ENCODE data around the gene CHST11.

The CHST11 gene

DNA sequence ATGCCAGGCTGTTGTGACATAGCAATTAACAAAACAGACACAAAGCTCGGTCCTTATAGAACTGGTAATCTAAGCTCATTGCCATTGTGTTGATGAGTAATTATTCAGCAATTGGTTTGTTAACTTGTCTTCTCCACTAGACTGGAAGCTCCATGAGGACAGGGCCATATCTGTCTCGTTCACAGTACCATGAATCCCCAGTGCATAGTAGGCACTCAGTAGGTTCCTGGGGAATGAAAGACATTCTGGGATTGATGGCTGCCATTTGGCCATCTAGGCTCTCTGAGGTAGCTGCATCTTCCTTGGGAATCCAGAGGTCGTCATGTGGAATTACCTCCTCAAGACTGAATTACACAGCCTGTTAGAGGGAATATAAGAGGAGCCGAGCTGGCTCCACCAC is 177.3 kb downstream of the CHST11 start:
- H3K4me3 ChIP-seq = no peak overlapping the region
- no peak overlapping the region for H3K27ac ChIP-seq
- no peak for TF ChIP-seq Cebpa-rat (IDR thresholded peaks at IDR 0.05)
- H4K20me1 ChIP-seq = peaks cover 98% of the 10 kb centered on the region
- H3K27me3 ChIP-seq = no peaks in the 10 kb centered on the region
- H3K4me1 ChIP-seq = peaks cover 21% of the 10 kb centered on the region
- H3K9me3 ChIP-seq = peaks cover 9% of the 10 kb centered on the region; the same call in 1 of the 2 replicates
- H3K36me3 ChIP-seq = peaks cover 66% of the 10 kb centered on the region
- H3K9ac ChIP-seq = no peak overlapping the region
- H3K4me2 ChIP-seq = no peak overlapping the region

DNA sequence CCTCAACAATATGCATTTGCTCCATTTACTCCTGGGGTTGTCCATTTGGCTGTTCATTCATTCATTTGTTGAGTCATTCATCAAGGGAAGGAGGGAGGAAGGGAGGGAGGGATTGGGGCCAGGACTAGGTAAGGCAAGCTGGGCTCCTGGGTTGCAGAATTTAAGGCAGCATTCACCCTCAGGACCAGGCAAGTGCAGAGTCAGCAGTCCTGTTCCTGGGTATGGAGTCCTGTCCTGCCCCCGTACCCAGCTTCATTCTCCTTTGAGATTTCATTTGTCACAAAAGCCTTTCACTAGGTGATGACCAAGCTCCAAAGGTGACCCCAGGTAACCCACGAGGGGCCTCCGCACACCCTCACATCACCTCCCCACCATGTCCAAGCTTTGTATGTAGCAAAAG is 178.1 kb downstream of the CHST11 start:
- peaks cover 74% of the 10 kb centered on the region for H3K36me3 ChIP-seq
- H4K20me1 ChIP-seq = peaks cover 94% of the 10 kb centered on the region
- H3K4me3 ChIP-seq = no peak overlapping the region

DNA sequence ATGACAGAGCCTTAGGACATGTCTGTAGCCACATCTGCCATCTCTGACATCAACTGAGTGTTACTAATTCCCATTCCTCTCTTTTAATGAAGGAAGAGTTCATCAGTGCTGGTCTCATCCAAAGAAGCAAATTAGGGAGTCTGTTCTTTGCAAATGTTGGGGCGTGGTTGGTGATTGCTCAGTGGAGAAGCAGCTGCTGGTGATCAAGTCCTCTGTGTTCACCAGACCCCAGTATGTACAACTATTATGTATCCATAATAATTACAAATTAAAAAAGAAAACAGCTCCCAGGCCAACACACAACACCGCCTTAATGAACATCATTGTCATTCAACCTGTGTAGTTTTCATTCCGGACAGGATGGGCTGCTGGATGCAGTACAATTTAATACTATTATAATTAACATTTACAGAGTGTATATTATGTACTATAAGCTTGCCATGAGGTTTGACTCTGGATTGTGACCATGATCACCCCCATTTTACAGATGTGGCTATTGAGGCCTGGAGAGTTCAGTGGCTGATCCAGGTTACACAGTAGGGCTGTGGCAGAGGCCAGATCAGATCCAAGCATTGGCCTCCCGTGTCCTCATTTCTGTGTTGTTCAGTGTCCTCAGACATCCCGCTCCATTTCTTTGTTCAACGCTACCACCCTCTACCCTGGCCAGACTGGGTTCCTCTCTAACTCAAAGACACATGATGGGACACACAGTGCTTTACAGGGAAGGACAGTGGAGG is 179.0 kb downstream of the CHST11 start:
- no peak overlapping the region for H3K4me2 ChIP-seq
- H3K9ac ChIP-seq = no peak overlapping the region
- H3K27me3 ChIP-seq = no peaks in the 10 kb centered on the region
- peaks cover 25% of the 10 kb centered on the region for H3K9me3 ChIP-seq
- peaks cover 21% of the 10 kb centered on the region for H3K4me1 ChIP-seq
- TF ChIP-seq Cebpa-rat (IDR thresholded peaks at IDR 0.05) = no peak
- H3K36me3 ChIP-seq = peaks cover 75% of the 10 kb centered on the region
- H3K4me3 ChIP-seq = no peak overlapping the region
- no peak overlapping the region for H3K27ac ChIP-seq
- peaks cover 90% of the 10 kb centered on the region for H4K20me1 ChIP-seq

More for the DNA sequence above, 178.1 kb downstream of the CHST11 start:
- Histone ChIP-seq H3K27ac (no peak overlapping the region), H3K4me2 (no peak overlapping the region), H3K9me3 (peaks cover 16% of the 10 kb centered on the region), H3K4me1 (peaks cover 21% of the 10 kb centered on the region), H3K27me3 (no peaks in the 10 kb centered on the region), H3K9ac (no peak overlapping the region)
- no peak for TF ChIP-seq Cebpa-rat (IDR thresholded peaks at IDR 0.05)

DNA sequence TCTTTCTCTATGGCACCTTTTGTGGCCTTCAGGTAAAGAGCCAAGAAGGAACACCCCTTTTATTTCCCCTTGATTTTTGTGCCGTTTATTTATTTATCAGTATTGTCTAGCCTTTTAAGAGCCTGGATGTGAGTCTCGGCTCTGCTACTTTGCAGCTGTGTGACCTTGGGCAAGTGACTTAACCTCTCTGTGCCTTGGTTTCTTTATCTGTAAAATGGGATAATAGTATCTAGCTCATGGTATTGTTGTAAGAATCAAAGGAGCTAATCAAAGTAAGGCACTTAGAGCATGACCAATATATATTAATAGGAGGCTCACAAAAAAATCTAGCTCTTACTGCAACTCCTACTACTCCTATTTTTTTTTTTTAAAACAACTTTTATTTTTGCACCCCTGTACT is 179.7 kb downstream of the CHST11 start:
- Histone ChIP-seq H3K4me2 (no peak overlapping the region), H3K4me1 (peaks cover 16% of the 10 kb centered on the region), H3K9ac (no peak overlapping the region), H3K36me3 (peaks cover 75% of the 10 kb centered on the region), H4K20me1 (peaks cover 90% of the 10 kb centered on the region), H3K27ac (no peak overlapping the region), H3K27me3 (no peaks in the 10 kb centered on the region), H3K9me3 (peaks cover 32% of the 10 kb centered on the region), H3K4me3 (no peak overlapping the region)
- no peak for TF ChIP-seq Cebpa-rat (IDR thresholded peaks at IDR 0.05)

DNA sequence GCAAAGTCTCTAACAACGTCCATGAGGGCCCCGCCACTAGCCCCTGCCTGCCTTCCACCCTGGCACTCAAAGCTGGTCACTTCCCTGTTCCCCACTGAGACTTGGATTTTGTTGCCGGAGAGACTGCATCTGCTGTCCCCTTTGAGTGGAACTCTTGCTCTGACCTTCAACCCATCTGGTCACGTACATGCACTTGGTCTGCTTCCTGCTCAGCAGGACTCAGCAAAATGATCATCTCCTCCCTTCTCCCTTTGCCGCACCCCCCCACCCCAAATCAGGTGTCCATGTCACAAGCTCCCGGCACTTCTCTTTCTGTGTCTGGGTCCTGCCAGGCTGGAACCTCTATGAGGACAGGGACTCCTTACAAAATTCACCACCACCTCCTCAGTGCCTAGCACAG is 180.9 kb downstream of the CHST11 start:
- Histone ChIP-seq H3K27me3 (no peaks in the 10 kb centered on the region), H3K4me2 (no peak overlapping the region), H3K9ac (no peak overlapping the region), H3K27ac (no peak overlapping the region), H3K4me1 (peaks cover 5% of the 10 kb centered on the region), H3K9me3 (peaks cover 35% of the 10 kb centered on the region), H3K36me3 (peaks cover 79% of the 10 kb centered on the region), H4K20me1 (peaks cover 90% of the 10 kb centered on the region), H3K4me3 (no peak overlapping the region)
- no peak for TF ChIP-seq Cebpa-rat (IDR thresholded peaks at IDR 0.05)

DNA sequence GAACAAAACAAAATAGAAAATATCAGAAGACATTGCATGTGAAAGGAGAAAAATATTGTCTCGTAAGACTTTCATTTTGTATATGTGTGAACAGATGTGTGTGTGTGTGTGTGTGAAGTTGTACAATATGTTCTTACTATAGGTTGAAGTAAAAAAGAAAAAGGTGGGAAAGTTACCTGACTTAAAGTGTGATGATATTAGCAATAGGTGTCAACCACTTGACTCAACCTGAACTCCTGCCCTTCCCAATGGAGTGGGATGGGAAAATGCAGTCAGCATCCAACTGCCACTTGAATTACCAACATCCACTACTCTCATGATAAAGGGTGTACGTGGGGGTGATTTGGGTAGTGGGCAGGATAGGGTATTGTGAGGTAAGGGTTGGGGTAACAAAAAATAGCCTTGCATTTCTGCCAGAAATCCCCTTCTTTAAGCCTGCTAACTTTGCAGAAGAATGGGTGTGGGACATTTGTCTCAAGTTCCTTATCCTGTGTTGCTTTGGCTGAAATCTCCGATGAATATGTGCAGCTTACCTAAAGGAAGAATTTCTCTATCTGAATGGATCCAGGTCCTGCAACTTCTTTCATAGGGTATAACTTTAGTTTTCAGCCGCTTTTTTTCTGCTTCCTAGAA is 181.6 kb downstream of the CHST11 start:
- no peak overlapping the region for H3K9ac ChIP-seq
- peaks cover 6% of the 10 kb centered on the region for H3K4me1 ChIP-seq
- no peak overlapping the region for H3K27ac ChIP-seq

DNA sequence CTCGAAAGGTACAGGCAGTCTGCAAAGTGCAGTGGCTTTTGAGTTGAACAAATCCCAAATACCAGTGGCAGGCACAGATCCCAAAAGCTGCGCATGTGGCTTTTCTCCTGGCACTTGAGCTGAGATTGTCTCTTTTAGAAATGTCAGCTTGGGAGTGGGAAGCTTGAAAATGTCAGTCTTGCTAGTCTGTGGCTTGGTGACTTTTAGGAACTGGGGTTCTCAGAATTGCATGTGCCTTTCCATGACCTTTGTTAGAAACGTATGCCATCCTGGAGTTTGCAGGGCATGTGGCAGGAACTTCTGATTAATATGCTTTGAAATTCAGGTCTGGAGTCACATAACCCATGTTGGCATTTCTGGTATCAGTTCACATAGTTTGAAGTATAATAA is 182.1 kb downstream of the CHST11 start:
- no peak overlapping the region for H3K27ac ChIP-seq
- peaks cover 90% of the 10 kb centered on the region for H4K20me1 ChIP-seq
- TF ChIP-seq Cebpa-rat (IDR thresholded peaks at IDR 0.05) = no peak
- peaks cover 35% of the 10 kb centered on the region for H3K9me3 ChIP-seq
- no peaks in the 10 kb centered on the region for H3K27me3 ChIP-seq
- peaks cover 11% of the 10 kb centered on the region for H3K4me1 ChIP-seq
- H3K4me3 ChIP-seq = no peak overlapping the region
- H3K9ac ChIP-seq = no peak overlapping the region
- peaks cover 75% of the 10 kb centered on the region for H3K36me3 ChIP-seq
- no peak overlapping the region for H3K4me2 ChIP-seq

More for the DNA sequence above, 181.6 kb downstream of the CHST11 start:
- no peak overlapping the region for H3K4me3 ChIP-seq
- no peaks in the 10 kb centered on the region for H3K27me3 ChIP-seq
- peaks cover 35% of the 10 kb centered on the region for H3K9me3 ChIP-seq
- TF ChIP-seq Cebpa-rat (IDR thresholded peaks at IDR 0.05) = no peak
- peaks cover 79% of the 10 kb centered on the region for H3K36me3 ChIP-seq
- peaks cover 90% of the 10 kb centered on the region for H4K20me1 ChIP-seq
- no peak overlapping the region for H3K4me2 ChIP-seq

DNA sequence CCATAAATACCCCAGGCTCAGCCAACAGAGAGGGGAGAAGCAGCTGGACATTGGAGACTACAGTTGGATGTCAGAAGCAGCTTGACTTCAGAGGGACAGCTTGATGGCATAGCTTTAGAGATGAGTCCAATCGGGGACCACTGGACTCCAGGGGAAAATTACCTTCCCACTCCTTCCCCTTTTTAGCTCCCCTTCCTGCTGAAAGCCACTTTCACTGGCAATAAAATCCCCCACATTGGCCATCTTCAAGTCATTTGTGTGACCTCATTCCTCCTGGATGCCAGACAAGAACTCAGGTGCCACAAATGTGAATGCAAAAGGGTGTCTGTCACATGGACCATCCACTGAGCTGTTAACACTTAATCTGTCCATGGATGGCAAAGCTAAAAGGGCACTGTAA is 184.2 kb downstream of the CHST11 start:
- Histone ChIP-seq H4K20me1 (peaks cover 87% of the 10 kb centered on the region), H3K4me1 (peaks cover 22% of the 10 kb centered on the region), H3K36me3 (peaks cover 69% of the 10 kb centered on the region), H3K4me3 (no peak overlapping the region), H3K9ac (no peak overlapping the region), H3K4me2 (no peak overlapping the region), H3K27ac (no peak overlapping the region), H3K27me3 (no peaks in the 10 kb centered on the region), H3K9me3 (peaks cover 38% of the 10 kb centered on the region)
- TF ChIP-seq Cebpa-rat (IDR thresholded peaks at IDR 0.05) = no peak

DNA sequence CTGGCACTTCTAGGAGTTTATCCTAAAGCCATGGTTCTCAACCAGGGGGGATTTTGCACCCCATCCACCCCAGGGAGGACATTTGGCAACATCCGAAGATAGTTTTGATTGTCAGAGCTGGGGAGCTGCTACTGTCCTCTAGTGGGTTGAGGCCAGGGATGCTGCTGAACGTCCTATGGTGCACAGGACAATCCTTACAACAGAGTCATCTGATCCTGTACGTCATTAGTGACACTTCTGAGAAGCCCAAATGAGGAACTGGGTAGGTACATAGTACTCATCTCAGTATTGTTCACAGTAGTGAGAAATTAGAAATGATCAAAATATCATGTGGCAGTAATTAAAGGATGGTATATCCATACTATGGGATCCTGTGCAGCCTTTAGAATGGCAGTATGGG is 185.1 kb downstream of the CHST11 start:
- no peak overlapping the region for H3K27ac ChIP-seq
- H3K9me3 ChIP-seq = peaks cover 44% of the 10 kb centered on the region
- H4K20me1 ChIP-seq = peaks cover 87% of the 10 kb centered on the region
- no peak overlapping the region for H3K4me2 ChIP-seq
- H3K9ac ChIP-seq = no peak overlapping the region
- peaks cover 22% of the 10 kb centered on the region for H3K4me1 ChIP-seq
- no peaks in the 10 kb centered on the region for H3K27me3 ChIP-seq
- H3K4me3 ChIP-seq = no peak overlapping the region
- peaks cover 72% of the 10 kb centered on the region for H3K36me3 ChIP-seq
- TF ChIP-seq Cebpa-rat (IDR thresholded peaks at IDR 0.05) = no peak

DNA sequence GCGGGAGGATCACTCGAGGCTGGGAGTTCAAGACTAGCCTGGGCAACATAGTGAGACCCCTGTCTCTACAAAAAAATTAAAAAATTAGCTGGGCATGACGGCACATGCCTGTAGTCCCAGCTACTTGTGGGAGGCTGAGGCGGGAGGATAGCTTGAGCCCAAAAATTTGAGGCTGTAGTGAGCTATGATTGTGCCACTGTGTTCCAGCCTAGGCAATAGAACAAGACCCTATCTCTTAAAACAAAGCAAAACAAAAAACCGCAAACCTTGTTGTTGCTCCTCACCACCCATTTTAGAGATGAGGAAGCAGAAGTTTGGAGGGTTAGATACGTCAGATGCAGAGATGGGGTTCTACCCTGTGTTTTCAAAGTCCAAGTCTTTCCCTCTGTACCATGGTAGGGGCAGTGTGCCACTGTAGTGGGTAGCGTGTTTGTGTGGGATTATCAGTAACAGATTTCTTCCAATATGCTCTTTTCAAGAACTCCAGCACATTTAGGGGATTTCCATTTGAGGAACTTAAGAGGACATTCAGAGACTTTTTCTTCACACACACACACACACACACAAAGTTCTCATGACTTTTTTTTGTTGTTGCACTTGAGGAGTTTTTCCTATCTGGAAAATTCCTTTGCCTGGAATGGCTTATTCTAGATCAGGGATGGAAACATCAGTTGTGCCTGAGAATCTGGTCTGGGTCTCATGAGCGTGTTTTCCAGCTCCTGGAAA is 186.5 kb downstream of the CHST11 start:
- H3K9me3 ChIP-seq = peaks cover 44% of the 10 kb centered on the region
- no peak for TF ChIP-seq Cebpa-rat (IDR thresholded peaks at IDR 0.05)
- no peak overlapping the region for H3K4me3 ChIP-seq
- H3K9ac ChIP-seq = 0 out of 2 replicates have a peak overlapping the region, but pooled peaks have one; percentile 34
- peak overlapping the region; percentile 72 for H3K4me2 ChIP-seq
- H3K27ac ChIP-seq = peak overlapping the region; percentile 63; the same call in 1 of the 2 replicates
- peaks cover 29% of the 10 kb centered on the region for H3K4me1 ChIP-seq
- no peaks in the 10 kb centered on the region for H3K27me3 ChIP-seq
- peaks cover 74% of the 10 kb centered on the region for H3K36me3 ChIP-seq
- peaks cover 87% of the 10 kb centered on the region for H4K20me1 ChIP-seq
